Fibroblast of skin of right quadriceps (primary cell): ENCODE measurements around the gene RIOX2.
"Not testable (repeated sequence)": the region's sequence is repeated elsewhere in the genome, so short reads cannot be mapped to it uniquely, and the experiment has no call there.

Source experiments
- DNase-seq: peaks from one replicate; pipeline ENCODE4 v3.0.0-alpha.2; 2013

Gene RIOX2

GRCh38 chr3:97971679-97972567 is at the start of gene RIOX2:
Gene RIOX2 (minus strand): TSS chr3:97972431. CDS start chr3:97967593, 4,838 bp downstream.
- DNase-seq, result peak; percentile 57

- DNase-seq, result no peak
These were observed 48.2 kb upstream of the RIOX2 start for GRCh38 chr3:98020412-98020811.

- DNase-seq, result no peak
These were observed 46.1 kb upstream of the RIOX2 start for GRCh38 chr3:98018301-98018700.

DNA sequence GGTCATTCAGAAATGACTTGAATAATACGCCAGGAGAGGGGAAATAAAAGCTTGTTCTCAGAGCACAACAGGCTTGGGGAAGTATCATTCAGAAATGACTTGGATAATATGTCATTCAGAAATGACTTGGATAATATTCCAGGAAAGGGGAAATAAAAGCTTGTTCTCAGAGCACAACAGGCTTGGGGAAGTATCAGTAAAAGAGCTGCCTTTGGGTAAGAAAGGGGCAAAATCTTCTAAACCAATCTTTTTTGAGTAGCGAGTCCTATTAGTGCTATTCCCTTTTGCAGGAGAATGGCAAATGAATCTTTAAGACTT is 42.0 kb upstream of the RIOX2 start:
- DNase-seq, result no peak

DNA sequence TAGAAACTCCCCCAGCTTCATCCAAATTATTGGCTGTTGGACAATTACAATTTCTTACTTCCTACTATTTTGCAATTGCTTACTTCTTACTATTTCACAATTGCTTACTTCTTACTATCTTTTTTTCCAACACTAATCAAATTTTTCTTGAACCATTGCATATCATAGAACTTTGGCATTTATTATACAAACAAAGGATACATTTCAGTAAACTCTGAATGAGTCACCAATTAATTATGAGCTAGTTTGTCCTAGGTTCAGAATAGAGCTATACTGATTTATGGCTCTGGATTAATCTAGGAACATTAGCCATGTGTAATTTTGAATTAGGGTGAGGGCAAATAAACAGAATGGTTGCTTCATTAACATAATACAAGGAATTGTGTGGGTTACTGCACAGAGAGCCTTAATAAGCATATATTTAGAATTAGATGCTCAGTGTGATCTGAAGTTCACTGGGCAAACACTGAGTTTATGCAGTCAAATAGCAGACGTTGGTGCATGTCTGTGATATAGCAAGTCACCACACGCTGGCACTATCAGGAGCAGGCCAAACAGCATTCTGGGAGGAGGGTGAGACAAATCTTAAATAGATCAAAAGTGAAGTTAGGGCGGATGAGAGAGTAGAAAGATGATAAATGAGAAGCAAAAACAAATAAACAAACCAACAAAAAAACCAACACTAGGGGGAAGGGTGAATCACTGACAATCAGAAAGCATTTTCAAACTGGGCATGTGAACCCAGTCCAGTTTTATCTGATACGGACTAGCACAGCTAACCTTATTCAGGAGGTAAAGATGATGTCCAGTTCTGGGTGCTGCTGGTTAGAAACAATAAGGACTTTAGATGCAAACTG is 41.4 kb upstream of the RIOX2 start:
- DNase-seq, result peak; percentile 12

DNA sequence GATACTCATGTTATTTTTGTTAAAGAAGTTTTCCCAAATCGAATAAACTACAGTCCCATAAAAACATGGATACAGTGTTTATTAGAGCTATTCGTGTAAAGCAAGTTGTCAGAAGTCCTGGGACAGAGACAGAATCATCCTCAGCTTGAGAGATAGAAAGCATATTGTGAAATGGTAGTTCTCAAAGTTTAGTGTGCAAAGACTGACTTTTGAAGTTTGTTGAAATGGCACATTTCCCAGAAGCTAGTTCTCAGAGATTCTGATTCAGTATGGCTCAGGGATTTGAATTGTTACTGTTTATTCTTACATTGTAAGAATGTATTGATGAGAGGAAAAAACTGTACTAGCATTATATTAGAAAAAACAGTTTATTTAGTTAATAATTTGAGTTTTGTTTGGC is 40.7 kb upstream of the RIOX2 start:
- DNase-seq, result peak; percentile 23

GRCh38 chr3:98010883-98011449 is 38.7 kb upstream of the RIOX2 start:
- not testable (repeated sequence) for DNase-seq

DNA sequence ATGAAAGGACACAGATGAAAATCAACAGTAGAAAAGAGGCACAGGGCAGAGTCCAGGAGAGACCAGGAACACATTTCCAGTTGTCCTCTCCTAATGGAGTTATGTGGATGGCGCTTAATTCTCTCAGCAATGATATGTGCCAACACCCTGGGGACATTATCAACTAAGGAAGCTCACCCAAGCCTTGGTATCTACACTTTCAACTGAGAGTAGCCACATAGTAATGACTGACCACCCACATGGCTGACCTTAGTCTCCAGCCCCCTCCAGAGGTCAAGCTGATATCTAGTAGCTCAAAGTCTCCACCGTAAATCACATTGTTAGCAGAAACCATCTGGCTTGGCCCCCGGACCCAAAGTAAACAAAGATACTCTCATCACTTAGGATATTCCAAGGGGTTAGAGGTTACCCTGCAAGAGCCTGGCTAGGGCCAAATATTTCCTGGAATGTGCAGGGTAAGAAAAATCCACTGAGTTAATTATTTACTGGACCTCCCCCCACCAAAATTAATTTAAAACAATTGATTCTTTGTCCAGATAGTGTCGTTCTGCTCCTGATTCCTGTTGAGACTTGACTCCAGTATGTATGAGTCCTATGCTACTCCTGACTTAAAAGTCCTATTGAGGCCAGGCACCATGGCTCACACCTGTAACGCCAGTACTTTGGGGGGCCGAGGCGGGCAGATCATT is 38.1 kb upstream of the RIOX2 start:
- DNase-seq, result no peak

GRCh38 chr3:98008855-98009254 is 36.6 kb upstream of the RIOX2 start:
- no peak for DNase-seq

- DNase-seq, result no peak
These were observed 33.2 kb upstream of the RIOX2 start for GRCh38 chr3:98005438-98005837.

GRCh38 chr3:98004721-98005120 is 32.5 kb upstream of the RIOX2 start:
- no peak for DNase-seq

DNA sequence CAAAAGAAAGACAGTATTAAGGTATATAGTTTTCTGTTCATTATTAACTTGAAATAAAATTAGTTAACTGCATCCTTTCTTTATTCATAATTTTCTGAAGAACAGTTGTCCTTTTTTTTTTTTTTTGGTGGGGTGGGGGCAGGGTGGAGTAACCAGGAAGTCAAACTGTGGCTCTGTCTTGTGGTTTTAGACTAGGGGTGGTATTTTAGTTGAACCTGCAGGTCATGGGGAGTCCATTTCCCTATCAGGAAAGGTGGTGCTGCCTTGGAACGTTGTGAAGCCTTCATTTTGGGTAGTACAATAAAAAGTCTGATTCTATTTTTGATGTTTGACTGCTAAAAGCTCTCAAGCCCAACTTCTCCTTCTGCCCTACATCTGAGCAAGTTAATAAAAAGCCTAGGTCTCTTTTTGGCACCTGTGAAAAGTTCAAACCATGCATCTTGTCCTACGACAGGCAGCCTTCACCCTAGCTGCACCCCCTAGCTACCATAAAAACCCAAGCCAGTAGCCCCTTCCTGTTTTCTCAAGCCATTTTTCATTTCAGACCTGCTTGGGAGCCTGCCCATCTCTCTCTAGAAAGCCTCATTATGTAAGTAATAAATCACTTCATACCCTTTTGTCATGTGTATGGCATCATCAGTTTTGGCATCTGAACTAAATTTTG is 31.2 kb upstream of the RIOX2 start:
- DNase-seq, result no peak

DNA sequence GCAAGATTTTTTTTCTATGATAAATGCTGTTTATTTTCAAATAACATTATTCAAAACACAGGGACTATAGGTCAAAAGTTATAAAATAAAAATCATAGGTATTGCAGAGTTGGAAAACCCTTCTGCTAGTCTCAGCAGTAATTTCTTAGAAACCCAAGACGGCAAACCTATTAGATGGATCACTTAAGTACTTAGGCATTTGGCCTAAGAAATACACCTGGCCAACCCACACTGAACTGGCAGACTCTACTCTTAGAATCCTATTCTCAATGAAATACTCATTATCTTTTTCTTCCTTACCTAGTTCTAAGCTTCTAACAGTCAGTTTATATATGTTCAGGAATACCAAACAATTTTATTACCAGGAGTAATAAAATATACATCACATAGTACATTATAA is 30.5 kb upstream of the RIOX2 start:
- DNase-seq, result no peak

GRCh38 chr3:97999994-98000393 is 27.8 kb upstream of the RIOX2 start:
- no peak for DNase-seq

GRCh38 chr3:97999103-97999502 is 26.9 kb upstream of the RIOX2 start:
- no peak for DNase-seq

- DNase-seq, result no peak
These were observed 24.8 kb upstream of the RIOX2 start for GRCh38 chr3:97996988-97997387.

DNA sequence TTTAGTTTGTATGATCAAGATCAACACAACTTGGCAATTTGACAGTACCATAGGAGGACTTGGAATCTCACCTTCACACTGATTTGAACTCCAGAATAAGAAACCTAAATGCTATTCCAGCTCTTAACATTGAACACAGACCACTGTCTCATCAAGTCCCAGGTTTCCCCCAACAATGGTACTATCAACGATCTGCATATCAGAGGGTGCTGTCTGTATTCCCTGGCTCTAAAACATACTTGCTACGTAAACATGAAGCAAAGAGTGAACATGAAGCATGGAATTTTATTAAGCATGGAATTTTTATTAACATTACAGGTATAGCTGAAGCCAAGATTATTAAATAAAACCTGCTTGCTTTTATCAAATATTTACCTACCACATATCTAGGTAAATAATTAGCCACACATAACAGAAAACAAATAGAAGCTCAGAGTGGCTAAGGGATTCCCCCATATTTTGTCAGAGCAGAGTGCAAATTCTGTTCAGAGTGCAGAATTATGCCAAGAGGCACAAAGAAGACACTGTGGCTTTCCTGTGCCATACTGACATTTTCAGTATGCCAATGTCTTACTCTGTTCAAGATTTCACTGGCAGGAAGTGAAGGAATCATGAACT is 22.2 kb upstream of the RIOX2 start:
- DNase-seq, result no peak

GRCh38 chr3:97993526-97993925 is 21.3 kb upstream of the RIOX2 start:
- DNase-seq, result no peak

DNA sequence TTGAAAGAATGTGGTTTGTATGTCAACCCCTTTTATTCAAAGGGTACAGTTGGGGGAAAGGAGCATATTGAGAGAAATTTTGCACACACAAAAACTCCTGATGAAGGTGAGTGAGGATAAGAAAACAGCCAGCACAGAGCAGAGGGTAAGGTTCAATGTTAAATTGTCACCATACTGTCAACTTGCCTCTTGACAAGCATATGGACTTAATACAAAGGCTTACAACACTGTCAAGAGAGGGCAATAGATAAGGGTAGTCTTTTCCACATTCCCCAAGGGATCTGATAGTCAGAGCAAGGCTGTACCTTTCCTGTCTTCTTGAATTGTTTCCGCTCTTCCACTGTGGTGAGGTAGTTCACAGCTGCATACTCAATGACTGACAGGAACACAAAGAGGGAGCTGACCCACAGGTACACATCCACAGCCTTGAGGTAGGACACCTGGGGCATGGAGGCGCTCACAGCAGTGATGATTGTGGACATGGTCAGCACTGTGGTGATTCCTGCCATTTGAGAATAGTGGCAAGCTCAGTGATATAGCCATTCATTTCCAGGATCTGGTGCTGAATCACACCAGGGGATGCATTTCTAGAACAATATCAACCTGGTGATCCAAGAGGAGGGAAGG is 20.4 kb upstream of the RIOX2 start:
- no peak for DNase-seq

- no peak for DNase-seq
These were observed 19.1 kb upstream of the RIOX2 start for GRCh38 chr3:97991293-97991682.

GRCh38 chr3:97990624-97991292 is 18.5 kb upstream of the RIOX2 start:
- DNase-seq, result no peak
